GM18858 (cell line): Measurements from ENCODE around the gene PARD3B.
"Not testable (repeated sequence)": the region's sequence is repeated elsewhere in the genome, so short reads cannot be mapped to it uniquely, and the experiment has no call there.

Source experiments
- ATAC-seq: cut with Tn5 transposase; IDR thresholded peaks from one replicate; pipeline ENCODE4 v1.9.1; 2021; ENCODE audit not compliant: unreplicated experiment

PARD3B gene

GRCh38 chr2:204538182-204539018 lies 6.9 kb upstream of the PARD3B start:
- no peak for ATAC-seq

- ATAC-seq = no peak
These were observed 6.3 kb upstream of the PARD3B start for GRCh38 chr2:204539019-204539385.

- no peak for ATAC-seq
These were observed 3.6 kb upstream of the PARD3B start for GRCh38 chr2:204541637-204542036.

GRCh38 chr2:204542982-204543608 lies 2.2 kb upstream of the PARD3B start:
- ATAC-seq = no peak

GRCh38 chr2:204545861-204546735 lies 823 bp downstream of the PARD3B start:
- ATAC-seq = no peak

- ATAC-seq = no peak
These were observed 5.7 kb downstream of the PARD3B start for GRCh38 chr2:204550751-204551511.

- no peak for ATAC-seq
These were observed 6.2 kb downstream of the PARD3B start for GRCh38 chr2:204551512-204551863.

- ATAC-seq = no peak
These were observed 12.3 kb downstream of the PARD3B start for GRCh38 chr2:204557604-204558003.

GRCh38 chr2:204559358-204559757 lies 14.1 kb downstream of the PARD3B start:
- not testable (repeated sequence) for ATAC-seq

- no peak for ATAC-seq
These were observed 15.6 kb downstream of the PARD3B start for GRCh38 chr2:204560902-204561301.

- no peak for ATAC-seq
These were observed 16.5 kb downstream of the PARD3B start for GRCh38 chr2:204561771-204562170.

- ATAC-seq = no peak
These were observed 21.2 kb downstream of the PARD3B start for GRCh38 chr2:204566439-204566838.

GRCh38 chr2:204570421-204570820 lies 25.1 kb downstream of the PARD3B start:
- no peak for ATAC-seq

- no peak for ATAC-seq
These were observed 25.8 kb downstream of the PARD3B start for GRCh38 chr2:204571041-204571440.

GRCh38 chr2:204571911-204572310 lies 26.6 kb downstream of the PARD3B start:
- ATAC-seq = no peak

GRCh38 chr2:204573221-204573620 lies 27.9 kb downstream of the PARD3B start:
- no peak for ATAC-seq

GRCh38 chr2:204574486-204574885 lies 29.2 kb downstream of the PARD3B start:
- ATAC-seq = no peak

- ATAC-seq = no peak
These were observed 30.2 kb downstream of the PARD3B start for GRCh38 chr2:204575463-204575862.

GRCh38 chr2:204576362-204576979 lies 31.2 kb downstream of the PARD3B start:
- no peak for ATAC-seq

- no peak for ATAC-seq
These were observed 33.8 kb downstream of the PARD3B start for GRCh38 chr2:204578928-204579598.
